ENCODE measurements around the gene UBE2N.
A peak's percentile ranks its signal among the peaks of the same experiment; 100 is the strongest.
"Not testable (repeated sequence)": the region's sequence is repeated elsewhere in the genome, so short reads cannot be mapped to it uniquely, and the experiment has no call there.

The UBE2N gene

GRCh38 chr12:93378998-93379325 lies 62.8 kb downstream of the UBE2N start:
- DNase-seq = no peak

- DNase-seq = not testable (repeated sequence)
Measured at GRCh38 chr12:93378196-93378997, 63.4 kb downstream of the UBE2N start.

- peak; percentile 44 for DNase-seq
Measured at GRCh38 chr12:93377252-93378195, 64.2 kb downstream of the UBE2N start, which contains the start of gene NUDT4. Gene NUDT4, plus strand, starts transcription at chr12:93377925. Its CDS starts 398 bp downstream, at chr12:93378323.

DNA sequence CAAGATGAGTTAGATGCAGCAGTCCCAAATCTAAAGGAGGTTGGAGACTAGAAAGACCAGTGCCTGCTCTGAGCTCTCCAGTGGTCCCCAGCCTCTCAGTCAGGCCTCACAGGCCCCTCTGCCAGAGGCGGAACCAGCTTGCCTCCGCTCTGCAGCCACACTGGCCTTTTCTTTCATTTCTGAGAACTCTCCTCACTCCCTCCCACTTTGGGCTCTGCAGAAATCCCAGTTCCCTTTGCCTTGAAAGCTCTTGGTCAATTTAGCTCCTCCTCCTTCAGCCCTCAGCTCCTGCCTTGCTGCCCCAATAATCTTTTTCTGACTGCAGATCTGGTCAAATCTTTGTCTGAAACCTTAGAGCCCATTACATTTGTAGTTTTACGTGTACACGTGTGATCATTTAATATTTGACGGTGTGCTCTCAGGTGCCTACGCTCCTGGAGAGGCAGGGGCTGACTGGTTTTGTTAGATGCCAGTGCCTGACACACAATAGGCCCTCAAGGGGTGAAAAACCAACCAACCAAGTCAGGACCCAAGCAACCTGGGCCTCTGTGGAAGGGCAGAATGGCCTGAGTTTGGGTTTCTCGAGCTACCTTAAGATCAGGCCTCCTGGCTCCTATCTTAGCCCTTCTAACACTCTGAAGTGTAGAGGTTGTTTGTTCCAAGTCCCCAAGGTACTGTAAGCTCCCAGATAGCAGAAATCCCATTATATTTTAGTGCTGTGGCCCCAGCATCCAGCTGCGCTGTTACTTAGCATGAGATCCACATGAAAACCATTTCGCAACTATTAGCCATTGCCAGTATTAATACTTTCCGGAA lies 65.1 kb downstream of the UBE2N start:
- DNase-seq = no peak

- no peak for DNase-seq
Measured at GRCh38 chr12:93375906-93376305, 65.8 kb downstream of the UBE2N start.

DNA sequence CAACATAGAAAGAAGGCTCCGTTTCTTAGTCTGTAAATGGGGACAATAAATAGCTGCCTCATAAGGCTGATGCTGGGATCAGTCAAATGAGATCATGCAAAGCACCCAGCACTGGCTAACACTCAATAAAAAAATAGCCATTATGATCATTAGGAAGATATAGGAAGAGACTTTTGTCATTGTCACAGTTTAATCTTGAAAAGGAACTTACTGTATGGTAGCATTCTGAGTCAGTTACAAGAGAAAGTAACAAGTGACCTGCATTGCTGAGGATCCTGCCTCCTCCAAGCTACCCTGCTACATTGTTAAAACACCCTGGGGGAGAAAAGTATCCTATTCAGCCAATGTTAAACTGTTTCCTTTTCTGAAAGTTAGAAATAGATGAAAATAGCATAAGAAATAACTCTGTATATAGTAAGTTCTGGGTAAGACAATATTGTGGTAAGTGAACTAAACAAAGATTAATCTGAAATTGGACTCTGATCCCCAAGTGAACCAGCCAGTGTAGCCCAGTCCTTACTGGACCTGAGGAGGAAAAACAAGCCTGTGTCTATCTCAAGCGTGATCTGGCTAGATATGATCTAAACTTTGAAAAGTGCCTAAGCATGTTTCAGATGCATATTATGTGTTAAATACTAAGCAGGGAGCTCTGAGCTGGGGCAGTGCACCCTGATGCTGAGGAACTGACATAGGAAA lies 67.6 kb downstream of the UBE2N start:
- no peak for DNase-seq

- DNase-seq = no peak
Measured at GRCh38 chr12:93370947-93371346, 70.8 kb downstream of the UBE2N start.

- no peak for DNase-seq
Measured at GRCh38 chr12:93369505-93369904, 72.2 kb downstream of the UBE2N start.

DNA sequence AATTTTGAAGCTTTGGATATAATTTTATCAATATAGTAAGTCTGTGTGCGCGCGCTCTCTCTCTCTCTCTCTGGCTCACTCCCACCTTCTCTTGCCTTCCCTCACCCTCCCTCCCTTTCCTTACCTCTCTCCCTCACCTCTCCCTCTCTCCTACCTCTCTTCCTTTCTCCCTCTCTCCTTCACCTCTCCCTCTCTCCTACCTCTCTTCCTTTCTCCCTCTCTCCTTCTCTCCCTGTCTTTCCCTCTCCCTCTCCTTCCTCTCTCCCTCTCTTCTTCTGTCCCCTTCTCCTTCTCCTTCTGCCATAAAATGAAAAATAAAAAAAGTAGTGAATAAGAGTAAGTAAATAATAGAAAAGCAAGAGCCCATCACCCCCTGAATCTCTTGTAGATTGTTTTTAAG lies 73.0 kb downstream of the UBE2N start:
- no peak for DNase-seq

GRCh38 chr12:93366422-93366821 lies 75.3 kb downstream of the UBE2N start:
- no peak for DNase-seq

DNA sequence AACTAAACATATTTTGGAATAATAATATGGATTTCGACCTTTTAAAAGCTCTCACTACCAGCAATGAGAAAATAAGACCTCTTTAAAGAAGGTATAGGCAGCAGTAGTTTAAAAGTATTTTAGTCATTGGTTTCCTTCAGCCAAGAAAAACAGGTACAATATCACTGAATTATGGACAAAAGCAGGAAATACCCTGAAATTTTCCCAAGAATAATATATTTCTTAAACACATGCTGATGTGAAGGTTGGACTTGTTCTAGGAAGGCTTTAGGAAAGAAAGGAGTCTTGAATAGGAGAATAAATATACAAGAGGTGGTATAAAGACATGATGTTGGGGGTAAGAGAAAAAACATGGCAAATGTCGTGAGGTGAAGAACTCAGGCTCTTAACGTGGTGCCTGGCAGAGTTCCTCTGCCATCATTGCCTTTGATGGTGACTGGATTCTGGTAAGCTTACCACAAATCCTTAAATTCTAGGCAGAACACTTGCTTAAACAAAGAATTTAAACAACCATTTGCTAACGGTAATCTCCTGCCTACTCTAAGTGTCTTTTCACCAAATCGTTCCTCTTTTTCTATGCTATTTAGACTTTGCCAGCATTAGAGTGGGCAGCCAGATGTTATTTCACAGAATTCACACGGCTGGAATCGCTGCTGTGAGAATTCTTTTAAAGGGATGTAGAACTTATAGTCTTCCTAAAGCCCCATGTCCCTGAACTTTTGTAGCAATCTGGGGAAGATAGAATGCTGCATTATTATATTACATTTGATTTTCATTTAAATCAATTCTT lies 75.9 kb downstream of the UBE2N start:
- no peak for DNase-seq

GRCh38 chr12:93363841-93364297 lies 77.9 kb downstream of the UBE2N start:
- no peak for DNase-seq

DNA sequence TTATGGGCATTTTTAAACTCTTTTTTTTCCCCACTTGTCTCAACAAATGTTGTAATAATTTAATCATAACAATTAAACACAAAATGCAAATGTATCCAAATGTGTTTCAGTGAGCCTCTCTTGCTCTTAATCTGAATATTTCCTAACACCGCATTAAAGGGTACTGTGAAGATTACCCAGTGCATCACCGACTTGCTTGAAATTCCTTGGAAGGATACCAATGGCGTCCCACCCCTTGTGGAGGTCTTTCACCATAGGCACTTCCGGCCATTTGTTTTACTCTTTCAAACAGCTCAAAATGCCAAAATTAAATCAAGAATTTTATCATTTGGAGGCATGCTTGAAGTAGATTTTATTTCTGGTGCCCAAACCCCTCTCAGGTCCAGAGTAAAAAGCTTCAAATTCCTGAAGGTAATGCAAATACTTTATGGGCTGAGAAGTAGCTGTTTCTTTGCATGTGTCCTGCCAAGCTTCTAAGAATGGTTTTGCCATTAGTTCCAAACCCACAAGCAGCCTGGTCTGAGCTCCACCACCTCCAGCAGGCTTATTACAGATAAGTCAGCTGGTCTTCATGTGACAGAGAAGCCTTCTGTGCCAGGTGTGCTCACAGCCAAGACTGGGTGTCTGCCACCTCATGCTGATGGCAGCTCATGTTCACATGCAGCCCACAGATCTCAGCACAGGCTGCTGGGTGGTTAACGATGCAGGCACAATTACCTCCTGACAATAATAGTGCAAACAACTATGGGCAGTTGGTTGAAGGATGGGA lies 80.4 kb downstream of the UBE2N start:
- DNase-seq = no peak

DNA sequence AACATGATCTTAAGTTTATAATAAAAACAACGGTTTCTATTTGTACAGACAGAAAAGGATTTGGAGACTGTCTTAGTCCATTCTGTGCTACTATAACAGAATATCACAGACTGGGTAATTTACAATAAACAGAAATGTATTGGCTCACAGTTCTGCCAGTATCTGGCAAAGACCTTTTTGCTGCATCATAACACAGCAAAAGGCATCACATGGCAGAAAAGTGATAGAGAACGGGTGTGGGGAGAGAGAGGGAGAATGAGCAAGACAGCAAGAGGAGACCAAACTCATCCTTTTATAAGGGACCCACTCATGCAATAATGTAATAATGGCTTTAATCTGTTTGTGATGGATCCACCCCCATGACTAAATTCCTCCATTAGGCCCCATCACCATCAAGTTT lies 81.1 kb downstream of the UBE2N start:
- no peak for DNase-seq

DNA sequence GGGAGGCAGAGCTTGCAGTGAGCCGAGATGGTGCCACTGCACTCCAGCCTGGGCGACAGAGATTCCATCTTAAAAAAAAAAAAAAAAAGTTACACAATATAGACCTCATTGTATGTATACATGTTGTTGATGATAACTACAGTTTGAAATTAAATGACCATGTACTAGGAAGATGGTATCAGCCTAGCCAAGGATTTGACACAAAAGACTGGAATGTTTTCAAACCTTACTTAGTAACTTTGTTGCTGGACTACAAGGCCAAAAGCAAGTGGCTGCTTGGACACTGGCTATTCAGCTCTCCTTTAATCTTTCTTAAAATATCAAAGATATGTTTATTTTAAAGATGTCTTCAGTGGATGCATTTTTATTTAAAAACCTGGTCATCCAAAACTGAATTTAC lies 82.9 kb downstream of the UBE2N start:
- no peak for DNase-seq

DNA sequence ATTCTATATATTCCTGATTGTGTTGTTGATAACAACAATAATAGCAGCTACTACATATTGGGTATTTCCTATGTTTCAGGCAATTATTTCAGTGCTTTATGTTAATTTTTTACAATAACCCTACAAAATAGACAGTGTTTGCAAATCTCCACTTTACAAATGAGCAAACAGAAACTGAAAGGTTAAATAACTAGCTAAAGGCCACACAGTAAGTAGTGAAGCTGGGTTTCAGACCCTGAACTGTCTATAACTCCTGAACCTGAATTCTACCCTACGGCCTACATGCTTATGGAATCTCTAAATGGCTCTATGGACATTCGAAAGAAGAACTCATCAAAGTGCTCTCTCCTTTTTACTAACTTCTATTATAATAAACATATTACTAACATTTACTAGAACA lies 83.7 kb downstream of the UBE2N start:
- DNase-seq = no peak

GRCh38 chr12:93356214-93356613 lies 85.5 kb downstream of the UBE2N start:
- no peak for DNase-seq
